ENCODE measurements around the gene RBMS2.

GRCh38 chr12:56541631-56542030, 20.0 kb downstream of the RBMS2 start:
- no peak for TF ChIP-seq CTCF (IDR thresholded peaks at IDR 0.05)
- no peak for TF ChIP-seq POLR2AphosphoS5 (IDR thresholded peaks at IDR 0.05; ENCODE audit: insufficient read depth in 1 of 2, low read depth in 1 of 2)
- no peak for TF ChIP-seq POLR2A (IDR thresholded peaks at IDR 0.05)

All from vagina (tissue), 2 donors.